ENCODE data around the gene CUBN. TPM values are rescaled to one million over a fixed set of nuclear protein-coding genes. Genes with fewer than 3 reads are reported as not detected.

The CUBN gene
- total RNA-seq, 4 donors from 2014 or later = 9.2 to 38.9 (median 25.4) TPM

DNA sequence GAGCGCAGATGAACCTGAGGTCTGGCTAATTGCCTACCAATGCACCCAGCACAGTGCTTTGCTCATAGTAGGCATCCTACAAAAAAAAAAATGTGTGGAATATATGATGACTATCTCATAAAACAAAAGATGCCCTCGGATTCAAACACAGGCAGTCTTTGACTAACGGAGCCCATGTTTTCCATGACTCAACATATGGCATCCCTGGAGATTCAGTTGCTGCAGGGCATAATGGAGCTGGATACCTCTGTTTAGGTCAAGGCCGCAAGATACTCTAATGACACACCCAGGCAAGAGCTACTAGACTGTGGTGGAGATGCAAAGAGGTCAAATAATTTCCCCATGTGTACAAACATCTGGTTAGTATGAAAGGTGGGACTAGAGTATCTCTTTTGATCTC, 16.3 kb downstream of the CUBN start:
- H3K27ac ChIP-seq = peak overlapping the region in 1 of 4 donors; percentile 10
- no peaks in the 10 kb centered on the region for H3K9me3 ChIP-seq
- H3K4me1 ChIP-seq = peaks cover 0 to 13% (median 0%) of the 10 kb centered on the region in 4 donors
- DNase-seq (ENCODE audit: low spot score in 2 of 2) = no peak
- WGBS, 2 donors = 66 to 72% methylated on average over 4 of the region's 4 CpGs
- no peak overlapping the region for H3K4me3 ChIP-seq
- H3K27me3 ChIP-seq = no peaks in the 10 kb centered on the region
- no peak for TF ChIP-seq CTCF (IDR thresholded peaks at IDR 0.05)
- H3K36me3 ChIP-seq = no peaks in the 10 kb centered on the region

DNA sequence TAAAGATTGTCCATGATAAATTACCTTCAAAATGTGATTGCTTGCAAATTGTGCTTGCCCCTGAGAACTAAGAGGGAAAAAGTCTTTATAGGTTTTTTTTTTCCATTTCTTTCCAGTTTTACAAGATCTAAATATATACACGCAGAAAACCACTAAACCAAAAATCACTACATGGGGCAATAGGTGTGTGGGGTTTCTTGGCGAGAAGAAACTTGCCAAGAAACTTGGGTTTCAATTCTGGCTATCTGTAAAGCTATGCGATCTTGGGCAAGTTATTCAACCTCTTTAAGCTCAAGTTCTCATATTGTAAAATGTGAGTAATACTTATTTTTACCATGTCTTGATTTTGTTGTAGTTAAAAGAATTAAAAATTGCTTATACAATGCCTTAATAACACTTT, 17.0 kb downstream of the CUBN start:
- Histone ChIP-seq H3K4me3 (no peak overlapping the region), H3K4me1 (peaks cover 0 to 13% (median 0%) of the 10 kb centered on the region in 4 donors), H3K36me3 (no peaks in the 10 kb centered on the region), H3K9me3 (no peaks in the 10 kb centered on the region), H3K27me3 (no peaks in the 10 kb centered on the region), H3K27ac (no peak overlapping the region)
- TF ChIP-seq EP300 (IDR thresholded peaks at IDR 0.05) (no peak), CTCF (IDR thresholded peaks at IDR 0.05) (no peak), POLR2A (IDR thresholded peaks at IDR 0.05) (no peak)
- 75 to 78% methylated on average over 3 of the region's 3 CpGs for WGBS, 2 donors
- no peak for DNase-seq (ENCODE audit: low spot score in 2 of 2)

GRCh38 chr10:17109475-17110207, 20.0 kb downstream of the CUBN start:
- DNase-seq (ENCODE audit: low spot score in 2 of 2) = no peak
- Histone ChIP-seq H3K36me3 (no peaks in the 10 kb centered on the region), H3K27me3 (no peaks in the 10 kb centered on the region), H3K9me3 (no peaks in the 10 kb centered on the region), H3K4me3 (no peak overlapping the region), H3K4me1 (no peaks in the 10 kb centered on the region), H3K27ac (no peak overlapping the region)
- 89 to 92% methylated on average over 3 of the region's 3 CpGs for WGBS, 2 donors
- TF ChIP-seq EP300 (IDR thresholded peaks at IDR 0.05) (no peak), POLR2A (IDR thresholded peaks at IDR 0.05) (no peak), CTCF (IDR thresholded peaks at IDR 0.05) (no peak)

DNA sequence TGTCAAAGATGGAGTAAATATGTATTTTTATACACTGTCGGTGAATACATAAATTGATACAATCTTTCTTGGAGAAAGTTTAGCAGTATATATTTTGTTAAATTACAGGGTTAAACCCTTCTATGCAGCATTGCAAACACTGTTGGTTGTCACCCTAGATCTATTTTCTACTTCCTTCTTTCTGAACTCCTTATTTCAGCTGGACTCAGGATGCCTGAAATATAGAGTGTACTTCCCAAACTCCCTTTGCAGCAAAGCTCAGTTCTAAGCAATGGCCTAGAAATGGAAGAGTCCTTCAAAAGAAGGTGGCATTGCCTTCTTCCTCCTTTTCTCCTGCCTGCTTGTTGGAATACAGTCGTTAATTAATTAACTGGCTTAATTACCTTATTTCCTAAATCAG, 20.6 kb downstream of the CUBN start:
- Histone ChIP-seq H3K36me3 (no peaks in the 10 kb centered on the region), H3K4me3 (no peak overlapping the region), H3K27ac (no peak overlapping the region), H3K27me3 (no peaks in the 10 kb centered on the region), H3K4me1 (no peaks in the 10 kb centered on the region), H3K9me3 (no peaks in the 10 kb centered on the region)
- 85 to 91% methylated on average over 2 of the region's 2 CpGs for WGBS, 2 donors
- TF ChIP-seq POLR2A (IDR thresholded peaks at IDR 0.05) (no peak), EP300 (IDR thresholded peaks at IDR 0.05) (no peak), CTCF (IDR thresholded peaks at IDR 0.05) (no peak)
- no peak for DNase-seq (ENCODE audit: low spot score in 2 of 2)

- H3K27ac ChIP-seq = no peak overlapping the region
- no peak for TF ChIP-seq CTCF (IDR thresholded peaks at IDR 0.05)
- TF ChIP-seq POLR2A (IDR thresholded peaks at IDR 0.05) = no peak
- no peak for TF ChIP-seq EP300 (IDR thresholded peaks at IDR 0.05)
- 87 to 88% methylated on average over 5 of the region's 5 CpGs for WGBS, 2 donors
- no peaks in the 10 kb centered on the region for H3K27me3 ChIP-seq
- H3K36me3 ChIP-seq = no peaks in the 10 kb centered on the region
- no peaks in the 10 kb centered on the region for H3K9me3 ChIP-seq
- no peaks in the 10 kb centered on the region for H3K4me1 ChIP-seq
- no peak for DNase-seq (ENCODE audit: low spot score in 2 of 2)
- H3K4me3 ChIP-seq = no peak overlapping the region
Observed at GRCh38 chr10:17106991-17107390, 22.6 kb downstream of the CUBN start.

All from tibial nerve (tissue), 4 donors.